HG03066 (cell line): ENCODE measurements around the gene SH3GL3.

ENCODE experiments used
- ATAC-seq: cut with Tn5 transposase; IDR thresholded peaks from one replicate; pipeline ENCODE4 v1.9.1; 2021; ENCODE audit warnings: low read depth; ENCODE audit not compliant: unreplicated experiment

Gene SH3GL3

GRCh38 chr15:83610901-83611685 lies 164.0 kb downstream of the SH3GL3 start:
- no peak for ATAC-seq

- ATAC-seq, result no peak
Measured at GRCh38 chr15:83612226-83612625, 165.1 kb downstream of the SH3GL3 start.

- no peak for ATAC-seq
Measured at GRCh38 chr15:83612898-83613635, 165.9 kb downstream of the SH3GL3 start.

- no peak for ATAC-seq
Measured at GRCh38 chr15:83613714-83614113, 166.6 kb downstream of the SH3GL3 start.

GRCh38 chr15:83616840-83617239 lies 169.7 kb downstream of the SH3GL3 start:
- no peak for ATAC-seq

- ATAC-seq, result no peak
Measured at GRCh38 chr15:83626171-83626802, 179.1 kb downstream of the SH3GL3 start.

- no peak for ATAC-seq
Measured at GRCh38 chr15:83631534-83631933, 184.4 kb downstream of the SH3GL3 start.

GRCh38 chr15:83643201-83643600 lies 196.1 kb downstream of the SH3GL3 start:
- no peak for ATAC-seq

GRCh38 chr15:83644439-83644838 lies 197.3 kb downstream of the SH3GL3 start:
- no peak for ATAC-seq

- no peak for ATAC-seq
Measured at GRCh38 chr15:83650831-83651230, 203.7 kb downstream of the SH3GL3 start.

- no peak for ATAC-seq
Measured at GRCh38 chr15:83651541-83651940, 204.4 kb downstream of the SH3GL3 start.

- no peak for ATAC-seq
Measured at GRCh38 chr15:83652626-83653204, 205.6 kb downstream of the SH3GL3 start.

GRCh38 chr15:83653288-83653638 lies 206.1 kb downstream of the SH3GL3 start:
- ATAC-seq, result no peak

GRCh38 chr15:83653639-83654378 lies 206.7 kb downstream of the SH3GL3 start, which contains the start of gene ADAMTSL3:
Gene ADAMTSL3 (plus strand): TSS chr15:83654123. CDS start chr15:83655762, 1,639 bp downstream.
- ATAC-seq, result no peak

GRCh38 chr15:83654379-83655236 lies 207.5 kb downstream of the SH3GL3 start:
- no peak for ATAC-seq

GRCh38 chr15:83655237-83655616 lies 208.1 kb downstream of the SH3GL3 start:
- ATAC-seq, result no peak

- ATAC-seq, result no peak
Measured at GRCh38 chr15:83656192-83656591, 209.1 kb downstream of the SH3GL3 start.

- ATAC-seq, result no peak
Measured at GRCh38 chr15:83656943-83657528, 209.9 kb downstream of the SH3GL3 start.

GRCh38 chr15:83657549-83657948 lies 210.4 kb downstream of the SH3GL3 start:
- ATAC-seq, result no peak
